LoVo (cell line): ENCODE results near the gene ABHD2.
"Not testable (repeated sequence)": the region's sequence is repeated elsewhere in the genome, so short reads cannot be mapped to it uniquely, and the experiment has no call there.

ENCODE experiments used
- DNase-seq: peaks from one replicate; pipeline ENCODE4 v3.0.0-alpha.2; 2016; ENCODE audit warnings: low spot score

The ABHD2 gene

DNA sequence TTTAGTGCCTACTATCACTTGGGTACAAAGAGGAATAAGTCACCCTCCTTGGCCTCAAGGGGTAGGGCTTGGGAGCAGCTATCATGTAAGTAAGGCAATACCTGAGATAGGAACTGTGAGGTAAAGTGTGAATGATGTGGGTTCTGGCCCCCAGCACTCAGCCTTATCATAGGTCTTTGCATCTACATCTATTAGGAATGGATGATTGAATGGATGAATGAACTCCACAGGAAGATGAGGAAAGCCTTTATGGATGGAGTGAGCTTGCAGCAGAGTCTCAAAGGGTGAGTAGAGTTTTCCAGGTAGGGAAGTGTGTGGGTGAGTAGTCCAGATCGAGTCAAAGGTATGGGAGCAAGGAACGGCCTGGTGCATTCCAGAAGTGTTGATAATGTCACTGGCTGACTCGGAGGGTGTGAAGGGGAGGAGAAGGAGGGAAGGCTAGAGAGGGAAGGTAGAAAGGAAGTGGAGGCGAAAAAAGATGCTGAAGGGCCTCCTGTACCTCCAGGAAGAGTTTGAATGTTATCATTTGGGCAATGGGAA lies 13.1 kb upstream of the ABHD2 start:
- DNase-seq: no peak

DNA sequence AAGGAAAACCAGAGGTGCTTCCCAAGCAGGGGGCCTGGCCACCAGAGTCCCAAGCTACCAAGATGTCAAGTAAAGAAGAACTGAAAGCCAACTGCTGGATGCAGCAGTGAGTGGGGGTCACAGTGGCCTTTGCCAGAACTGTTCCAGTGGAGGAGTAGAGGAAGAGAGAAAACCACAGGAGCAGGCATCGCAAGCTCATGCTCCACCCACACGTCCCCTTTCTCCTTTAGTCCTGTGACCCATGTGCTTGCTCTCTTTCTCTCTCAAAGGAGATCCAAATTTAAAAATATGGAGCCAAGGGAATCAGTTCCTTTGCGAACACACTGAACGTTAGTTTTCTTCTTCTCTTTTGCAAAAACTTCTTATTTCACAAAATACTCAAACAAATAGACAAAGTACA lies 12.4 kb upstream of the ABHD2 start:
- no peak for DNase-seq

DNA sequence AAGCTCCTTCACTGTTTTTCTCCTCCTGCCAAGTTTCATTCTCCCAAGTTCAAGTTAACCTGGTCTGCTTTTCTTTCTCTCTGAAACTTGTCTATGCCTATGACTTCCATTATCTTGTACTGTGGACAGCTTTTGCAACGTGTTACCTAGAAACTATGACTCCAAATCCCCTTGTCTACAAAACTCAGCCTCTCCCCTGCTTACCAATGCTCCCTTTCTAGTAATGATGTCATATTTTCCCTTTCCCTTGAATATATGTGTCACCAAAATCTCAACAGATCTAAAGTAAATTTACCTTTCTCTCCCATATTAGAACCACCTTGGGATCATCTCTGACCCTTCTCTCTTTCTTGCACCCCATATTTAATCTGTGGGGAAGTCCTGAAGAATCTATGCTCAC lies 10.5 kb upstream of the ABHD2 start:
- no peak for DNase-seq

GRCh38 chr15:89078851-89079810 lies 9.1 kb upstream of the ABHD2 start:
- DNase-seq: no peak

DNA sequence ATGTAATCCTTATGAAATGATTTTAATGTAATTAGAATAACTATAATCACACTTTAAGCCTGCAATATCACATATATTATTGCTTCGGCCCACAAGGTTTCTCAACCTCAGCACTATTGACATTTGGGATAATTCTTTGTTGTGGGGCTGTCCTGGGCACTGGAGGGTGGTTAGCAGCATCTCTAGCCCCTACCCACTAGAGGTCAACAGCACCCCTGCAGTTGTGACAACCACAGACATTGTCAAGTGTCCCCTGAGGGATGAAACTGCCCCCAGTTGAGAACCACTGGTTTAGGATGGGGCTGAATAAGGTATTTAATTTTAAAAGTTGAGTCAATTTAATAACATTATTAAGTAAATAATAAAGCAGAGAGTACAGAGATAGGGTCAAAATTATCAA lies 6.4 kb upstream of the ABHD2 start:
- DNase-seq: no peak

GRCh38 chr15:89083246-89083645 lies 5.0 kb upstream of the ABHD2 start:
- no peak for DNase-seq

DNA sequence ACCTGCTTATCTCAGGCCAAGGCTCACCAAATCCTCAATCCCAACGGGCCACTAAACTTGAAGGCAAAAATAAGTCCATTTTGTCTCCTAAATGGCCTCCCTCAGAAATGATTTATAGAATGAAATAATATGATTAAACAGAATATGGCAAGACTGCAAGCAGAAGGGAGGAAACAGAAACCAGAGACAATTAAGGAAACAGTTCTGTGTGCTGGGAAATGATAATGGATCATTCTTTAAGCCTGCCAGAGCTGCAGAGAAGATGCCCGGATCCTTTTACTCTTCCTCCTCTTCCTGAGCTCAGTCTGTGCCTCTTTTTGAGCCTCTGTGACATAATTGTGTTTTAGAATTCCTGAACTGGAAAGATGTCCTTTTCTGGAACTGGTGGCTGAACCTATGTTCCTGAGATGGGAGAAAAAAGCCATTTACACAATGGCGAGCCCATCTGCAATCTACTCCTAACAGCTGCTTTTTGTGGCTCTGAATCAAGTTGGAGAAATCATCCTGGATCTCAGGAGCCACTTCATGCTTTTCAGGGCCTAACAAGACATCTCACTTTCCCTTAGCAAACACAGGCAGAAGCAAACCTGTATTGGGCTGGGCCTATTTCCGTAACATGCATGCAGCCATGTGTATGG lies 2.8 kb upstream of the ABHD2 start:
- no peak for DNase-seq

DNA sequence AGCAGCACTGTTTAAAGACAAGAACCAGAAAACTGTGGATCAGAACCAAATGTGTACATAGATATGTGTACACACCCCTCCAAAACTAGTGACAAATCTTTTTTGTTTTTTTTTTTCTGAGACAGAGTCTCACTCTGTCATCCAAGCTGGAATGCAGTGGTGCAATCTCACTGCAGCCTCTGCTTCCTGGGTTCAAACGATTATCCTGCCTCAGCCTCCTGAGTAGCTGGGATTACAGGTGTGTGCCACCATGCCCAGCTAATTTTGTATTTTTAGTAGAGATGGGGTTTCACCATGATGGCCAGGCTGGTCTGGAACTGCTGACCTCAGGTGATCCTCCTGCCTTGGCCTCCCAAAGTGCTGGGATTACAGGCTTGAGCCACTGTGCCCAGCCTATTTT lies 2.3 kb upstream of the ABHD2 start:
- not testable (repeated sequence) for DNase-seq

DNA sequence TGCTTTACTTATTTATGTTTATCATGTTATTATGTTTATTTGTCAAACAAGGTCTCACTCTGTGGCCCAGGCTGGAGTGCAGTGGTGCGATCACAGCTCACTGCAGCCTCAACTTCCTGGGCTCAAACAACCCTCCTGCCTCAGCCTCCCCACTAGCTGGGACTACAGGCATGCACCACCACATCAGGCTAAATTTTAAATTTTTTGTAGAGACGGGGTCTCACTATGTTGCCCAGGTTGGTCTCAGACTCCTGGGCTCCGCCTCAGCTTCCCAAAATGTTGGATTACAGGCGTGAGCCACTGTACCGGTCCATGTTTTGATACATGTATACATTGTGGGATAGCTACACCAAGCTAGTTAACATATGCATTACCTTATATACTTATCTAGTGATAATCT lies 1.9 kb upstream of the ABHD2 start:
- not testable (repeated sequence) for DNase-seq

- DNase-seq: no peak
Observed at GRCh38 chr15:89087161-89087829, 961 bp upstream of the ABHD2 start.

GRCh38 chr15:89088605-89089315 lies 504 bp downstream of the ABHD2 start:
- DNase-seq: no peak

GRCh38 chr15:89089316-89090230 lies 1.3 kb downstream of the ABHD2 start:
- no peak for DNase-seq

- no peak for DNase-seq
Observed at GRCh38 chr15:89090791-89091626, 2.8 kb downstream of the ABHD2 start.

DNA sequence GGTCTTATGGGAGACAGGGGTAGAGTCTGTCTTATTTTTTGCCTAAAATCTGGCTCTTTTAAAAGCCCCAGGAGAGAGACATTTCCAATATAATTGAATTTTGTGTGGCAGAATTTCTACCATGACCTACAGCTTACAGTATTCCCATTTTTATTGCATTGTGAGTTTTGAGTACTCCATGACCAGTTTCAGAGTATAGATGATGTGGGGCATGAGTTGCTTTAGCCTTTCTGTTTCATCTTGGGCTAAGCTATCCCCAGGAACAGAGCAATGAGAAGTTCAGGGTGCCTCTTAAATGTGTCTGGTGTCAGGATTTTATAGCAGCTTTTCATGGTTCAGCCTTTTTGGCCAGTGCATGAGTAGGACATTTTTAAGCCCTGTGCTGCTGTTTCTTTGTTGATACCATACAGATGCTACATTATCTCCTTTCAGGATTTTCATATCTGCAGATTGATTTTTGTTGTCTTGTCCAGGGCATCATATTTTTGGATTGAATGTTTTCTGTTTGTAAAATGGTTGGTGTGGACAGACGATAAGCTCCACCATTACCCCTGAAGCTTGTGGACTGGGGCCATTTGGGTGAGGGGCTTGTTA lies 3.5 kb downstream of the ABHD2 start:
- DNase-seq: no peak

DNA sequence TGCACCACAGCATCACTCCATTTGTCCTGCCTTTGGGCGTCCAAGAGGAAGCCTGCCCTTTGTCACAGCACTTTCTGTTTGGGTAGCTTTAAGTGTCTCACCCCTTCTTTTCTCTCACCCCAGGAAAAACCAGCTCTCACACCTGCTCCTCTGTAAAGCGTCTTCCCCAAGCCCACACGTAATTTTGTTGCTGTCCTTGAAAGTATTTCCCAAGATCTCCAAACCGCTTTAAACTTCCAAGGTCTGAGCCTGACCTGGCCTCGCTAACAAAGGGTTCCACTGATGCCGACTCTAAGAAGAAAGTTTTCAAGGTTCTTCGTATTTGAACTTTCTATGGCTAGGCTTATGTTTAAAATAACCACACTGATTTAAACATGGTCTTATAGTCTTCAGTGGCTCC lies 5.3 kb downstream of the ABHD2 start:
- DNase-seq: no peak

- no peak for DNase-seq
Observed at GRCh38 chr15:89095073-89095472, 6.8 kb downstream of the ABHD2 start.

GRCh38 chr15:89095556-89095955 lies 7.3 kb downstream of the ABHD2 start:
- DNase-seq: no peak

DNA sequence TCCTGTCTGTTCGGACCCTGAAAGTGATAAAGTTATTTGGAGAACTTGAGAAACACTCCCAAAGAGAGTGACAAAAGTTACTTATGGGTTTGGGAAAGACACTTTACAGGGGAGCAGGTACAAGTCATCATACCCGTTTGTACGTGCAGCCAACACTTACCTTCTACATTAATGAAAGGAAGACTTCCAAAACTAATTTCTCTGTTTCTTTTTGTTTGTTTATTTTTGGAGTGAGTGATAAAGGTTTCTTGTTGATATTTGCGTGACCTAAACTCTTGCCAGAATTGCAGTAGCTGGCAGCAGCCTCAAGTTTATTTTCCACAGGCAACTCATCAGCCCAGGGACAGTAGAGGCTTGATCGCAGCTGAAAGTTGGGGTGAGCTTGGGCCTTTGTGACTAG lies 8.4 kb downstream of the ABHD2 start:
- DNase-seq: no peak

DNA sequence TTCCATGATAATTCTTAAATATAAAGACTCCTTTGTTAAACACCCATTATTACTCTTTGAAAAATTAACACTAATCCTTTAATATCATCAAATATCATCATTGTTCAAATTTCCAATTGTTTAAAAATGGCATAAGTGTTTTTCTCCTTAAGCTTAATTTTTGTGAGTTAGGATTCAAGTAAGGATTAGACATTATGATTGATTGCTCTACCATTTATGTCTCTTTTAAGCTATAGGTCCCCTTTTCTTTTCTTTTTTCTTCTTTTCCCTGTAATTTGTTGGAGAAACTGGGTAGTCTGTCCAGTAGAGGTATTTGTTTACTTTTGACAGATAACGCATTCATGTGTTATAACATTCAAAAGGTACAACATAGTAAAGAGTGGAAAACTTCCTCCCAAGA lies 9.1 kb downstream of the ABHD2 start:
- no peak for DNase-seq

- DNase-seq: no peak
Observed at GRCh38 chr15:89098281-89098680, 10.0 kb downstream of the ABHD2 start.
